Measurements from ENCODE around the gene SH2D7. TPM values are rescaled to one million over a fixed set of nuclear protein-coding genes. Genes with fewer than 3 reads are reported as not detected.

The SH2D7 gene
- not detected for total RNA-seq
- long read RNA-seq, result 0 reads

- Histone ChIP-seq H3K9me3 (no peaks in the 10 kb centered on the region), H3K27me3 (no peaks in the 10 kb centered on the region), H3K27ac (peak within 1 kb of the TSS; percentile 58), H3K4me1 (peaks cover 19% of the 10 kb centered on the region), H3K36me3 (no peaks in the 10 kb centered on the region), H3K4me3 (no peak within 1 kb of the TSS)
- intact Hi-C loops (cut with DNase I), result no loop called here
- ATAC-seq (no peak), DNase-seq (no peak)
- TF ChIP-seq CTCF (IDR thresholded peaks at IDR 0.05), result no peak
Measured at GRCh38 chr15:78092261-78093041, at the start of gene SH2D7. SH2D7 (plus strand) TSS chr15:78092561; CDS start chr15:78092585, 24 bp downstream.

- Histone ChIP-seq H3K4me1 (peaks cover 66% of the 10 kb centered on the region), H3K4me3 (no peak overlapping the region), H3K27ac (peak overlapping the region; percentile 37), H3K36me3 (peaks cover 38% of the 10 kb centered on the region), H3K27me3 (no peaks in the 10 kb centered on the region), H3K9me3 (no peaks in the 10 kb centered on the region)
- no peak for TF ChIP-seq CTCF (IDR thresholded peaks at IDR 0.05)
- intact Hi-C loops (cut with DNase I), result no loop called here
- ATAC-seq (peak; percentile 49), DNase-seq (no peak)
Measured at GRCh38 chr15:78044407-78045155, 47.8 kb upstream of the SH2D7 start.

- Histone ChIP-seq H3K27ac (no peak overlapping the region), H3K27me3 (no peaks in the 10 kb centered on the region), H3K36me3 (peaks cover 38% of the 10 kb centered on the region), H3K4me3 (no peak overlapping the region), H3K9me3 (no peaks in the 10 kb centered on the region), H3K4me1 (peaks cover 67% of the 10 kb centered on the region)
- ATAC-seq (no peak), DNase-seq (no peak)
- no peak for TF ChIP-seq CTCF (IDR thresholded peaks at IDR 0.05)
- intact Hi-C loops (cut with DNase I), result no loop called here
Measured at GRCh38 chr15:78045189-78045588, 47.2 kb upstream of the SH2D7 start.

GRCh38 chr15:78046796-78047341 lies 45.5 kb upstream of the SH2D7 start:
- peaks cover 34% of the 10 kb centered on the region for H3K36me3 ChIP-seq
- no peaks in the 10 kb centered on the region for H3K27me3 ChIP-seq
- no peak for TF ChIP-seq CTCF (IDR thresholded peaks at IDR 0.05)
- H3K27ac ChIP-seq, result peak overlapping the region; percentile 58
- intact Hi-C loops (cut with DNase I), result no loop called here
- no peak for DNase-seq
- peak; percentile 82 for ATAC-seq
- H3K4me3 ChIP-seq, result no peak overlapping the region
- H3K9me3 ChIP-seq, result no peaks in the 10 kb centered on the region
- peaks cover 77% of the 10 kb centered on the region for H3K4me1 ChIP-seq

- TF ChIP-seq CTCF (IDR thresholded peaks at IDR 0.05), result no peak
- Histone ChIP-seq H3K9me3 (no peaks in the 10 kb centered on the region), H3K4me3 (no peak overlapping the region), H3K4me1 (peaks cover 88% of the 10 kb centered on the region), H3K27ac (peak overlapping the region; percentile 58), H3K36me3 (peaks cover 29% of the 10 kb centered on the region), H3K27me3 (no peaks in the 10 kb centered on the region)
- ATAC-seq, result peak; percentile 59
- DNase-seq, result no peak
- intact Hi-C loops (cut with DNase I), result no loop called here
Measured at GRCh38 chr15:78047761-78048627, 44.4 kb upstream of the SH2D7 start.

All from upper lobe of right lung (tissue), 1 donor.